Naive B cell (primary cell): ENCODE measurements around the gene MTOR. TPM values are rescaled to one million over a fixed set of nuclear protein-coding genes. Genes with fewer than 3 reads are reported as not detected.
"Not testable (repeated sequence)": the region's sequence is repeated elsewhere in the genome, so short reads cannot be mapped to it uniquely, and the experiment has no call there.

Experiments
- ATAC-seq, 2 donors: fragments of 150-1000 bp; cut with Tn5 transposase; 2 replicates each; pipeline ENCODE4 v1.10.0; 2021; ENCODE audit warnings: low read depth in 2 of 2, mild to moderate bottlenecking in 2 of 2, moderate library complexity in 2 of 2
- DNase-seq: peaks from one replicate; pipeline ENCODE4 v3.0.0; 2022
- H3K27ac Mint-ChIP-seq, 6 donors: one replicate each; pipeline ENCODE4 v1.8.0; 2020 to 2022; ENCODE audit warnings: mild to moderate bottlenecking in 6 of 6, mixed read lengths in 6 of 6, moderate library complexity in 5 of 6, inconsistent platforms in 2 of 6
- H3K27me3 Mint-ChIP-seq, 3 donors: one replicate each; pipeline ENCODE4 v1.8.0; 2021 to 2022; ENCODE audit warnings: mixed read lengths in 3 of 3, mild to moderate bottlenecking in 1 of 3
- H3K36me3 Mint-ChIP-seq, 2 donors: one replicate each; pipeline ENCODE4 v1.8.0; 2020 to 2022; ENCODE audit warnings: mixed read lengths in 2 of 2, inconsistent platforms in 1 of 2, mild to moderate bottlenecking in 1 of 2
- H3K4me1 Mint-ChIP-seq, 3 donors: one replicate each; pipeline ENCODE4 v1.8.0; 2020 to 2022; ENCODE audit warnings: mixed read lengths in 3 of 3, inconsistent platforms in 1 of 3, mild to moderate bottlenecking in 1 of 3, moderate library complexity in 1 of 3
- H3K4me3 Mint-ChIP-seq, 8 donors: one replicate each; pipeline ENCODE4 v1.8.0; 2020 to 2022; ENCODE audit warnings: mild to moderate bottlenecking in 8 of 8, mixed read lengths in 8 of 8, moderate library complexity in 8 of 8, inconsistent platforms in 2 of 8
- H3K9me3 Mint-ChIP-seq, 7 donors: one replicate each; pipeline ENCODE4 v1.8.0; 2020 to 2022; ENCODE audit warnings: mixed read lengths in 7 of 7, mild to moderate bottlenecking in 5 of 7, inconsistent platforms in 2 of 7, moderate library complexity in 1 of 7
- polyA plus RNA-seq, 6 donors: library from polyadenylated mRNA; unstranded; fragments of 300-500 nt; fragmentation: Illumina TruSeq; gene quantifications; one replicate each; pipeline ENCODE4 v1.2.3, GENCODE V29; 2021; ENCODE audit warnings: low read depth in 6 of 6

The MTOR gene
- polyA plus RNA-seq, 6 donors from 2014 or later, result 0.88 to 10.3 (median 4.6) TPM

DNA sequence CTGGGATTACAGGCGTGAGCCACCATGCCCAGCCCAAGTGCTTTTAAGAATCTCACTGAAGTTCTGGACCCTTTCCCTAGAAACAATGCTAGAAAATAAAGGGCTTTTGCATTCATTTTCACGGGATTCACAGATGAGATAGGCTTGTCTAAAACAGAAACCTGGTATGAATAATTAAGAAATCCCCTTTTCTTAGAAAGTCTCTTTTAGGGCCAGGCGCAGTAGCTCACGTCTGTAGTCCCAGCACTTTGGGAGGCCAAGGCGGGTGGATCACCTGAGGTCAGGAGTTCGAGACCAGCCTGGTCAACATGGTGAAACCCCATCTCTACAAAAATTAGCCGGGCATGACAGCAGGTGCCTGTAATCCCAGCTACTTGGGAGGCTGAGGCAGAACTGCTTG is 189.0 kb downstream of the MTOR start:
- H3K27ac Mint-ChIP-seq, H3K4me3 Mint-ChIP-seq, H3K27me3 Mint-ChIP-seq, H3K9me3 Mint-ChIP-seq, ATAC-seq, DNase-seq, H3K4me1 Mint-ChIP-seq: not testable (repeated sequence)
- peaks cover 11 to 33% of the 10 kb centered on the region in 2 donors for H3K36me3 Mint-ChIP-seq

DNA sequence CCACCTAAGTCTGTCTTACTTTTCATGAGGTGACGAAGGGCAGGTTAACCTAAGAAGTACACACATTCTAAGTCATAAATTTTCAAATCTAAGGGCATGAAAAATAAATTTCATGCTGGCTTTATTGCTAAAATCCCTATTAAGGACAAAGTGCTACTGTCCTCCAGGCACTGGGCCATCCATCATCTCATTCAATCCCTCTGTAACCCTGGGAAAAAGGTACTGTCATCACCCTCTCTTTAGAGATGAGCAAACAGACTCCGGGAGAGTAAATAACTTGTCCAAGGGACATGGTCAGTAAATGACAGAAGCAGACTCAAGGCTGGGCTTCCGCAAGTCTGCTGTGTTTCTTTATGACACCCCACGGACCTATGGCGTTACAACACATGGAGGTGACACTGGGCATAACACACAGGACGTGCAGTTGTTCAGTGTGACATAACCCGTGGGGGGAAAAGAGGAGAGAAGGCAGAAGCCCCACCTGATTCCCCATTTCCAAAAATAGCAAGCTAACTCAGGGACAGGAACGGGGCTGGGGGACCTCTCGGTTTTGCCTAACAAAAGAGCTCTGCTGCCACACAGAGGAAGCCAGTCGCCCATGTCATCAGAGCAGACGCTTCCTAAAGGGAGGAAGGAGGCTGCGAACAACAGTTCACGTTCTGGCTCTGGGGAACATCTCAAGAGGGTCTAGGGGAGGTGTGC is 190.0 kb downstream of the MTOR start:
- Mint-ChIP-seq H3K27ac (peak overlapping the region in 2 of 6 donors; percentile 49 to 56), H3K27me3 (no peaks in the 10 kb centered on the region), H3K9me3 (no peaks in the 10 kb centered on the region), H3K36me3 (peaks cover 8 to 32% of the 10 kb centered on the region in 2 donors), H3K4me1 (peaks cover 0 to 8% (median 0%) of the 10 kb centered on the region in 3 donors), H3K4me3 (no peak overlapping the region)
- no peak for DNase-seq
- ATAC-seq, result no peak

DNA sequence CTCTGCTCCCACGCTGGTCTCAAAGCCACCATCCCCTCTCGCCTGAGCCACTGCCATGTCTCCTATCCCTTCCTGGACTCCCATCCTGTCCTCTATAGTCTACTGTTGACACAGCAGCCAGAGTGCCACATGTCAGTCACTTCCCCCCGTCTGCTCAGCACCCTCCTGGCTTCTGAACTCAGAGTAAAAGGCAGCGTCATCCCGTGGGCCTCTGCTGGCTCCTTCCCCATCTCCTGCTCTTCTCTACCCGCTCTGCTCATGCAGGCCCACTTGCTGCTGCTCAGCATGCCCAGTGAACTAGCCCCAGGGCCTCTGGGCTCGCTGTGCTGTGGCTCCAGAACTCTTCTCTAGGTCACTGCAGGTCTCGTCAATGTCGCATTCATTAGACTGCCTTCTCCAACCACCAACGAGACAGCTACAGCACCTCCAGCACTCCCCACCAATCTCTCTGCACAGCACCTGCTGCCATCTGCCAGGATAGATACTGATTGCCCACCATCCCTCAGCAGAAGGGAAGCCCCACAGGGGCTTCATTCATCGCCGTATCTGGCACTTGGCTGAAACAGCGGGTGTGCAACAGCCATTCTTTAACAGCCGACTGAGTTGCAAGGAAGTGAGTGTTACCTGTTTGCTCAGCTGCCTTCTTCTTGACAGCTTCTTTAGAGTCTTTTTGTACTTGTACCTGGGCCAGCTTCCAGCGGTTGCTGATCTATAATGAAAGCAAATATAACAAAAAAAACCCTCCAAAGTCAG is 190.7 kb downstream of the MTOR start:
- peaks cover 0 to 8% (median 0%) of the 10 kb centered on the region in 3 donors for H3K4me1 Mint-ChIP-seq
- ATAC-seq (no peak), DNase-seq (no peak)
- H3K4me3 Mint-ChIP-seq, result peak overlapping the region in 1 of 8 donors; percentile 77
- peaks cover 7 to 32% of the 10 kb centered on the region in 2 donors for H3K36me3 Mint-ChIP-seq
- H3K27me3 Mint-ChIP-seq, result no peaks in the 10 kb centered on the region
- H3K27ac Mint-ChIP-seq, result peak overlapping the region in 4 of 6 donors; percentile 1 to 65 (median 58)
- no peaks in the 10 kb centered on the region for H3K9me3 Mint-ChIP-seq

DNA sequence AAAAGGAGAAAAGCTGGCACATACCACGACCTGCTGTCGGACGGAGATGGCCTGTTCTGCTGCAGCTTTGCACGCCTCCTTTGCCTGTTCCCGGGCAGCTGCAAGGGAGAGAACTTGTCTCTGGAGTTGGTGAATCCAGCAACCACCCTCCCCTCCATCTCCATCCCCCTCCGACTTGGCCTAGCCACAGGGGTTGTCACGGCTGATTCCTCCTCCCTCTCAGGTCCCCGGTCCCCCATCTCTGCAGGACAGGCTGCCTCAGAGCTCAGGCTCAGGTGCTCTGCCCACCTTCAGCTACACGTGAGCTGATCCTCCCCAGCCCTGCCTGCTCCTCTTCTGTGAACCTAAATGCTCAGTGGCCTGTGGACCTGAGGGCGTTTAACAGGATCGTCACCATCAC is 191.5 kb downstream of the MTOR start:
- no peaks in the 10 kb centered on the region for H3K9me3 Mint-ChIP-seq
- no peaks in the 10 kb centered on the region for H3K27me3 Mint-ChIP-seq
- DNase-seq, result no peak
- no peak for ATAC-seq
- peak overlapping the region in 2 of 6 donors; percentile 65 to 68 for H3K27ac Mint-ChIP-seq
- peaks cover 0 to 8% (median 0%) of the 10 kb centered on the region in 3 donors for H3K4me1 Mint-ChIP-seq
- H3K36me3 Mint-ChIP-seq, result peaks cover 6 to 32% of the 10 kb centered on the region in 2 donors
- peak overlapping the region in 1 of 8 donors; percentile 77 for H3K4me3 Mint-ChIP-seq

DNA sequence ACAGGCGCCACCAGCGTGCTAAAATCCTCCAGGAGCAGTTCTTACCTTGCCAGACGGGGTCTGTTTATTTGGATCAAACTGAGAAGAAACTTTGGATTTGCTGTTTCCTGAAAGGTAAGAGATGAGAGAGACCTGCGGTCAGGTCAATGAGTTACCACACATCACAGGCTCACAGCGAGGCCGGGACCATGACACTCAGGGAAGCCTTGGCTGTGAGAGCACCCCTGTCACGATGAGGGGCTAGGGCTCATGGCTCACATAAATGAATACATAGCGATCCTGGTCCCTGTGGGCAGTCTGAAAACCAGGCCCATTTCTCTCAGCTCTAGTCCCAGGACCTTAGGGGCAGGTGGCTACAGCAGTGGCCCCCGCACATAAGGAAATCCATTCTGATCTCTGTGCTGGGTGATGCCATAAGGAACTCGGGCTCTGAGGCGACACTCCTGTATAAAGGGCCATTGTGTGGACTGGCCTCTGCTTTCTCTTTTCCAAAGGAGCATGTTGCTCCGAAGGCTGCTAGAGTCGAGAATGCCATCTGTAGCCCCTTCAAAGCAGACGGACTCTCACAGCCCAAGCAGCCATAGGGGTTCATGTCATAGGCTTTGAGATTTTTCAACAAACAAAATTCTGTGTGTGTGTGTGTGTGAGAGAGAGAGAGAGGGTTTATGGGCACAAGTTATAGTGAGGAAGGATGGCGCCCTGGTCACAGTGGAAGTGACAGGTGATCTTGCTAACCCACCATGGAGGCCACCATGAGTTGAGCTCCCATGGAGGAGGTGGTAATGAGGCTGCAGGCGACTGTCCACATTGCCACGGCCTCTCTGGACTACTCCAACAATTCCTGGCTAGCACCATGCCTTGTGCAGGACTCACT is 193.5 kb downstream of the MTOR start:
- H3K4me3 Mint-ChIP-seq, result no peak overlapping the region
- peak overlapping the region in 4 of 6 donors; percentile 29 to 82 (median 64) for H3K27ac Mint-ChIP-seq
- ATAC-seq (no peak), DNase-seq (no peak)
- no peaks in the 10 kb centered on the region for H3K27me3 Mint-ChIP-seq
- H3K9me3 Mint-ChIP-seq, result no peaks in the 10 kb centered on the region
- peaks cover 11 to 32% of the 10 kb centered on the region in 2 donors for H3K36me3 Mint-ChIP-seq
- H3K4me1 Mint-ChIP-seq, result peaks cover 0 to 8% (median 0%) of the 10 kb centered on the region in 3 donors

DNA sequence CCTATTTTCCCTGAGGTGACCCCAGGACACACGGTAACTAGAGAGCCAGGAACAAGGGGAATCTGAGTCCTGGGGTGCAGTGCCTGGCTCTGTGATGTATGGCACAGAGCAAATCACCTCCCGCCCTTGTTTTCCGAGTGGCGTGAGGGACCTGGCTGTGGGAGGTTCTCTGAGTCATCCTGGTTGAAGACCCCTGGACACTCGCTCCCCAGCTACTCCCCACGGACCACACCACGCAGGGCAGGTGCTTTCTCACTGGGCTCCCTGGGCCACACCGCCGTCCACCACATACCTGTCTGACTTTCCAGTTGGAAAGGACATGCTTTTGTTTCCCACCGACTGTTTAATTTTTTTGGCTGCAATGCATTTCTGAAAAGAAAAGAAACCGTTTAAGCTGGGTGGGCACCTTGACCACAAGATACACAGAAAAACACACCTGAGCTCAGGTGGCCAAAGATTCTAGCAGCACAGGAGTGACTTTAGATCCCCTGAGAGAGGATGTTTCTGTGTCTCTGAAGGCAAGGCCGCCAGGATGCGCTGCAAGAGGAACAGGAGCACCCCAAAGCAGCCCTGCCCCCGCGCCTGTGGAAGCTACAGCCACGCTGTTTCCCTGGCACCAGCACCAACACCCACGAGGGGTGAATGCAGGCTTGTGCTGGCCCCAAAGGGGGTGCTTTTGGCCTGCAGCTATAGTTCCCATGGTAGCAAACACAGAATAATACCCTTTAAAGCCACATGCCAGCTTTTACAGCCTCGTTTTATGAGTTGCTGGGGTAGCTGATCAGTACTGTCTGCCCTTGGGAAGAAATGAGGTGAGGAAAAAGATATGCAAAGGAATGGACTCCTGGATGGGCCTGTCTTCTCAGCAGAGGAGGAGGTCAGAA is 194.4 kb downstream of the MTOR start:
- no peaks in the 10 kb centered on the region for H3K27me3 Mint-ChIP-seq
- ATAC-seq, result no peak
- no peak for DNase-seq
- peaks cover 0 to 8% (median 0%) of the 10 kb centered on the region in 3 donors for H3K4me1 Mint-ChIP-seq
- no peaks in the 10 kb centered on the region for H3K9me3 Mint-ChIP-seq
- H3K4me3 Mint-ChIP-seq, result no peak overlapping the region
- peak overlapping the region in 2 of 6 donors; percentile 37 to 82 for H3K27ac Mint-ChIP-seq
- peaks cover 11 to 32% of the 10 kb centered on the region in 2 donors for H3K36me3 Mint-ChIP-seq

DNA sequence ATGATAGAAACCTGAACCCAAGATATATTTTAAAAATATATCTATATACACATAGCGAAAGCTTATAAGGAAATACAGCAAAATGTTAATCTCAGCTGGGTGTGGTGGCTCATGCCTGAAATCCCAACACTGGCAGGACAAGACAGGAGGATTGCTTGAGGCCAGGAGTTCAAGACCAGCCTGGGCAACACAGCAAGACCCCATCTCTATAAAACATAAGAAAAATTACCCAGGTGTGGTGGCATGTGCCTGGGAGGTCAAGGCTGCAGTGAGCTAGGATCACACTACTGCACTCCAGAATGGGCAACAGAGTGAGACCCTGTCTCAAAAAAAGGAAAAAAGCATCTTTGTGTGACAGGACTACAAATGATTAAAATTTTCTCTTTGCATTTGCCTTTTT is 196.6 kb downstream of the MTOR start:
- no peak overlapping the region for H3K4me3 Mint-ChIP-seq
- H3K4me1 Mint-ChIP-seq, result peaks cover 3 to 11% (median 6%) of the 10 kb centered on the region in 3 donors
- DNase-seq, result no peak
- H3K27ac Mint-ChIP-seq, result no peak overlapping the region
- no peaks in the 10 kb centered on the region for H3K9me3 Mint-ChIP-seq
- no peaks in the 10 kb centered on the region for H3K27me3 Mint-ChIP-seq
- H3K36me3 Mint-ChIP-seq, result peaks cover 11 to 21% of the 10 kb centered on the region in 2 donors
- ATAC-seq, result no peak

DNA sequence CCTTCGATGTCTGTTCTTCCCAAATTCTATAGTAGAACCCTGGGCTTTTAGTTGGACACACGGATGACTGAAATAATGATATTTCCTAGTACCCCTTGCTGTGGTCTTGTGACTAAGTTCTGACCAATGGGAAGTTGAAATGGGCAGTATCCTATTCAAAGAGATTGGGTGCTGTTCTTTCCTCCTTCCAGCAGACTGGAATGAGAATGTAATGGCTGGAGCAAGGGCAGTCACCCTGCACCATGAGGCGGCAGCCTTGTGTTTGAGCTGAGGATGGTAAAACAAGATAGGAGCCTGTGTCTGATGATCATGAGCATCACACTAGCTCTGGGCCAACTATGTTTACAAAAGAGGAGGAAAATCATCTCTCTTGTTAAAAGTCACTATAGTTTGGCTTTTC is 197.4 kb downstream of the MTOR start:
- ATAC-seq, result no peak
- H3K9me3 Mint-ChIP-seq, result no peaks in the 10 kb centered on the region
- H3K4me3 Mint-ChIP-seq, result peak overlapping the region in 1 of 8 donors; percentile 51
- H3K4me1 Mint-ChIP-seq, result peaks cover 6 to 17% (median 13%) of the 10 kb centered on the region in 3 donors
- no peaks in the 10 kb centered on the region for H3K27me3 Mint-ChIP-seq
- H3K36me3 Mint-ChIP-seq, result peaks cover 11 to 13% of the 10 kb centered on the region in 2 donors
- H3K27ac Mint-ChIP-seq, result no peak overlapping the region
- DNase-seq, result no peak

DNA sequence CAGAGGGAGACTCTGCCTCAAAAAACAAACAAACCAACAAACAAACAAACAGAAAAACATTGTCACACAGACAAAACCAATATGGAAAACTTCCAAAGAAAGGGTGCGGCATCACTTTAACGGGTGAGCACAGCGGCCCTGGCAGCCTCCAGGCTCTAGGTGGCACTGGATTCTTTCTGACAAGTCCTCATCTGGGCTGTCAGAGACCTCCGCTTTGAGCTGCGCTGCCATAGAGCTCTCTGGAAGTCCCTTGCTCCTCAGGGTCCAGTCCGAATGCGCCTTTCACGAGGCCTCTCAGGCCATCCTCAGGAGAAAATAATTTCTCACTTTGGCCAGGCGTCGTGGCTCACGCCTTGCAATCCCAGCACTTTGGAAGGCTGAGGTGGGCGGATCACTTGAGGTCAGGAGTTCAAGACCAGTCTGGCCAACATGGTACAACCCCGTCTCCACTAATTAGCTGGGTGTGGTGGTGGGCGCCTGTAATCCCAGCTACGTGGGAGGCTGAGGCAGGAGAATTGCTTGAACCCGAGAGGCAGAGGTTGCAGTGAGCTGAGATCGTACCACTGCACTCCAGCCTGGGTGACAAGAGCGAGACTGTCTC is 198.3 kb downstream of the MTOR start:
- peak overlapping the region in 1 of 6 donors; percentile 49 for H3K27ac Mint-ChIP-seq
- not testable (repeated sequence) for DNase-seq, H3K27me3 Mint-ChIP-seq, H3K9me3 Mint-ChIP-seq, ATAC-seq
- peaks cover 4 to 11% of the 10 kb centered on the region in 2 donors for H3K36me3 Mint-ChIP-seq
- H3K4me1 Mint-ChIP-seq, result peaks cover 10 to 19% (median 12%) of the 10 kb centered on the region in 3 donors
- H3K4me3 Mint-ChIP-seq, result peak overlapping the region in 1 of 8 donors; percentile 87

DNA sequence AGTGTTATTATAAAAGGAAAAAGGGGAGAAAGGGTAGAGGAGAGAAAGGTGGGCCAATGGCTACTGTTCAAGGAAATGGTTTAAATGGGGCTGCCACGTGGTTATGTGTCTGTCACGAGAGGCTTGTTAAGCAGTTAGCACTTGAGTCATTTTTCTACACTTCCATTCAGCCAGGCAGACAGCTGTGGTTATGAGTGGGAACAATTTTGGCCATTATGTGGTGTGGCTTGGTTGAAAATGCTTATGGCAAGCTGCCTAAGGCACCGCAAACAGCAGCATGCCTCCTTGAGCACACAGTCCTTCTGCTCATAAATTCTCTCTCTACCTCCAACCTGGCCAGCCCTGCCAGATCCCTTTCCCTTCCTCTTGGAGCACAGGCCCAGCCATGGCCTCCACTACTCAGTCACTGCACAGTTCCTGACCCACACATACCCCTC is 199.4 kb downstream of the MTOR start:
- Mint-ChIP-seq H3K4me1 (peaks cover 14 to 23% (median 15%) of the 10 kb centered on the region in 3 donors), H3K36me3 (peaks cover 0 to 11% of the 10 kb centered on the region in 2 donors), H3K4me3 (peak overlapping the region in 3 of 8 donors; percentile 9 to 87 (median 42)), H3K9me3 (no peaks in the 10 kb centered on the region), H3K27me3 (no peaks in the 10 kb centered on the region), H3K27ac (peak overlapping the region in 2 of 6 donors; percentile 13 to 22)
- DNase-seq, result no peak
- ATAC-seq, result no peak

DNA sequence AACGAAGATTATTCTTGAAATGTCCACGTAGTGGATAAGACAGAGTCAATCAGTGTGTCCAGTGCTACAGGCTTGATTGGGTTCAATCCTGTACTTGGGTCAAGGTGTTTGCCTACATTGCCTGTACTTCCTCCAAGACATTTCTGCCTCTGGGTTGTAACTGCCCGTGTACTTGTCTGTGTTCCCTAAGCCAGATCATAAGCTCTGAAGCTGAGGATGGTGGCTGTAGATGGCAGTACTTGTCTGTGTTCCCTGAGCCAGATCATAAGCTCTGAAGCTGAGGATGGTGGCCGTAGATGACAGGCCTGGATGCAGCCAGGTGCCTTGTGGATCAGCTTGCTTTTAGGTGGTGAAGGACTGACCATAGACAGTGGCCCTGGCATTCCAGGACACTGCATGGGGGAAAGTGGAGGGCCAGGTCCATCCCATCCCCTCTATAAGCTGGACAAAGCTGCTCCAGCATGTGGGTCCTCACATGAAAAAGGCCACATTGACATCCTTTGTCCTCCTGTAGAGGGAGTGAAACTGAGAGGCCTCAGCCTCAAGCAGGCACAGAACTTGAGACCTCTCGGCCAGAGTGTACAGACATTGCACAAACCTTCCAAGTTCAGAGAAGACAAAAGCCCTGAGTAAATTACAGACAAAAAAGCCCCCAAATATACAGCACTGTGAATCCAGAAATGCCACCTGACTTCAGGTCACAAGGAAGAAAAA is 200.5 kb downstream of the MTOR start:
- DNase-seq (no peak), ATAC-seq (no peak)
- peak overlapping the region in 2 of 6 donors; percentile 14 to 70 for H3K27ac Mint-ChIP-seq
- no peaks in the 10 kb centered on the region for H3K9me3 Mint-ChIP-seq
- H3K4me1 Mint-ChIP-seq, result peaks cover 14 to 29% (median 15%) of the 10 kb centered on the region in 3 donors
- H3K4me3 Mint-ChIP-seq, result peak overlapping the region in 5 of 8 donors; percentile 42 to 92 (median 70)
- H3K36me3 Mint-ChIP-seq, result peaks cover 0 to 10% of the 10 kb centered on the region in 2 donors
- no peaks in the 10 kb centered on the region for H3K27me3 Mint-ChIP-seq
